ENCODE results near the gene LDHAL6A. TPM values are rescaled to one million over a fixed set of nuclear protein-coding genes. Genes with fewer than 3 reads are reported as not detected.

Gene LDHAL6A
- total RNA-seq, 4 donors from 2014 or later, result not detected

- TF ChIP-seq CTCF (IDR thresholded peaks at IDR 0.05) (no peak), POLR2A (IDR thresholded peaks at IDR 0.05) (no peak)
- H3K27ac ChIP-seq, result no peak overlapping the region
- no peaks in the 10 kb centered on the region for H3K27me3 ChIP-seq
- WGBS, 2 donors, result 80 to 92% methylated on average over 1 of the region's 1 CpG
- DNase-seq, result no peak
- intact Hi-C loops (cut with DNase I), result no loop called here
- no peaks in the 10 kb centered on the region for H3K9me3 ChIP-seq
- peaks cover 0 to 43% (median 17%) of the 10 kb centered on the region in 3 donors for H3K4me1 ChIP-seq
- H3K4me3 ChIP-seq, result no peak overlapping the region
- H3K36me3 ChIP-seq, result peaks cover 0 to 18% (median 0%) of the 10 kb centered on the region in 3 donors
These were observed 68.6 kb downstream of the LDHAL6A start for GRCh38 chr11:18524248-18524647.

GRCh38 chr11:18526130-18526520, 70.5 kb downstream of the LDHAL6A start:
- Histone ChIP-seq H3K4me3 (peak overlapping the region; percentile 70 to 98 (median 90)), H3K27ac (peak overlapping the region; percentile 96 to 99 (median 98)), H3K4me1 (peaks cover 0 to 59% (median 17%) of the 10 kb centered on the region in 3 donors), H3K36me3 (peaks cover 0 to 17% (median 0%) of the 10 kb centered on the region in 3 donors), H3K27me3 (no peaks in the 10 kb centered on the region), H3K9me3 (no peaks in the 10 kb centered on the region)
- WGBS, 2 donors, result 0% methylated on average over 8 of the region's 8 CpGs
- TF ChIP-seq CTCF (IDR thresholded peaks at IDR 0.05), result no peak
- TF ChIP-seq POLR2A (IDR thresholded peaks at IDR 0.05), result no peak
- intact Hi-C loops (cut with DNase I), result no loop called here
- DNase-seq, result no peak

- H3K4me3 ChIP-seq, result peak within 1 kb of the TSS; percentile 70 to 98 (median 90)
- peak in 3 of 4 donors; percentile 67 to 89 (median 76) for TF ChIP-seq POLR2A (IDR thresholded peaks at IDR 0.05)
- TF ChIP-seq CTCF (IDR thresholded peaks at IDR 0.05), result no peak
- DNase-seq, result peak; percentile 78
- peak within 1 kb of the TSS; percentile 96 to 99 (median 98) for H3K27ac ChIP-seq
- H3K36me3 ChIP-seq, result peaks cover 0 to 17% (median 0%) of the 10 kb centered on the region in 3 donors
- peaks cover 0 to 61% (median 17%) of the 10 kb centered on the region in 3 donors for H3K4me1 ChIP-seq
- no peaks in the 10 kb centered on the region for H3K9me3 ChIP-seq
- H3K27me3 ChIP-seq, result no peaks in the 10 kb centered on the region
- 0% methylated on average over 28 to 44 of the region's 57 CpGs for WGBS, 2 donors
- intact Hi-C loops (cut with DNase I), result no loop called here
These were observed 71.1 kb downstream of the LDHAL6A start, which contains the start of gene TSG101 for GRCh38 chr11:18526521-18527296. TSG101 (minus strand) TSS chr11:18526942; CDS start chr11:18526816, 126 bp downstream.

- TF ChIP-seq POLR2A (IDR thresholded peaks at IDR 0.05) (no peak), CTCF (IDR thresholded peaks at IDR 0.05) (no peak)
- WGBS, 2 donors, result 22 to 27% methylated on average over 5 of the region's 5 CpGs
- intact Hi-C loops (cut with DNase I), result no loop called here
- peak overlapping the region; percentile 96 to 99 (median 98) for H3K27ac ChIP-seq
- H3K9me3 ChIP-seq, result no peaks in the 10 kb centered on the region
- peaks cover 0 to 14% (median 0%) of the 10 kb centered on the region in 3 donors for H3K36me3 ChIP-seq
- H3K4me1 ChIP-seq, result peaks cover 0 to 59% (median 17%) of the 10 kb centered on the region in 3 donors
- H3K4me3 ChIP-seq, result peak overlapping the region; percentile 70 to 98 (median 90)
- no peaks in the 10 kb centered on the region for H3K27me3 ChIP-seq
- DNase-seq, result no peak
These were observed 71.9 kb downstream of the LDHAL6A start for GRCh38 chr11:18527512-18527911.

Other genes with a start within 250 kb of the LDHAL6A start
- gene SAA4, start 219.1 kb upstream of the LDHAL6A start, total RNA-seq, result 1 to 10 TPM in 1 of 4 donors, not detected in 3; 1.3 TPM
- 10 to 100 TPM in 2 of 4 donors, 1 to 10 TPM in 1, not detected in 1; 5.4 to 79.8 (median 12.9) TPM for gene SAA2, start 207.2 kb upstream of the LDHAL6A start, total RNA-seq
- 100 to 1,000 TPM in 1 of 4 donors, 10 to 100 TPM in 2, 1 to 10 TPM in 1; 2.3 to 207 (median 22.6) TPM for gene SAA1, start 189.6 kb upstream of the LDHAL6A start, total RNA-seq
- 10 to 100 TPM; 10.8 to 21.2 (median 15.5) TPM for gene HPS5, start 133.7 kb upstream of the LDHAL6A start, total RNA-seq
- 10 to 100 TPM; 33.5 to 77.4 (median 54.8) TPM for gene GTF2H1, start 133.3 kb upstream of the LDHAL6A start, total RNA-seq
- 1,000 to 10,000 TPM in 1 of 4 donors, 100 to 1,000 TPM in 3; 515 to 1,072 (median 673) TPM for gene LDHA, start 61.3 kb upstream of the LDHAL6A start, total RNA-seq
- gene LDHC, start 43.5 kb upstream of the LDHAL6A start, total RNA-seq, result not detected
- 100 to 1,000 TPM in 2 of 4 donors, 10 to 100 TPM in 2; 76.5 to 114 (median 89.2) TPM for gene TSG101, start 71.1 kb downstream of the LDHAL6A start, total RNA-seq
- gene UEVLD, start 132.9 kb downstream of the LDHAL6A start, total RNA-seq, result 10 to 100 TPM; 15.4 to 33.2 (median 21.1) TPM
- gene MISFA, start 143.9 kb downstream of the LDHAL6A start, total RNA-seq, result 1 to 10 TPM in 2 of 4 donors, not detected in 2; 1.4 to 2.5 TPM
- gene SPTY2D1, start 178.5 kb downstream of the LDHAL6A start, total RNA-seq, result 10 to 100 TPM; 16.6 to 30.9 (median 19.0) TPM
- 1 to 10 TPM in 3 of 4 donors, under 1 TPM in 1; 0.97 to 4.8 (median 1.5) TPM for gene TMEM86A, start 242.9 kb downstream of the LDHAL6A start, total RNA-seq